A673 (cell line): ENCODE data around the gene SYNPO. TPM values are rescaled to one million over a fixed set of nuclear protein-coding genes. Genes with fewer than 3 reads are reported as not detected.

Experiments
- BruUV-seq: library from RNA; stranded (reverse); fragments of 400-500 nt; replicated peaks from 2 replicates; lab custom pipeline; 2021; lab: Mats Ljungman, UMichigan
- CTCF ChIA-PET: fragments of 300-600 bp; sonication (Branson Sonifier 250); formaldehyde crosslinking; loops from one replicate; lab custom pipeline; 2022; ENCODE audit warnings: antibody characterized with exemption; lab: Charles Lee
- POLR2A ChIA-PET: fragments of 300-600 bp; sonication (Branson Sonifier 250); formaldehyde crosslinking; loops from one replicate; lab custom pipeline; 2022; ENCODE audit warnings: antibody characterized with exemption; ENCODE audit not compliant: low non-redundant PET; lab: Charles Lee
- DNase-seq: peaks from one replicate; pipeline ENCODE4 v3.0.0-alpha.2; 2015; ENCODE audit warnings: low spot score
- H3K27ac ChIP-seq: fragments of 200-600 bp; sonication (generic); 2 replicates; pipeline ENCODE4 v1.5.1; 2016; ENCODE audit warnings: mixed run types, low read depth, mild to moderate bottlenecking, mixed read lengths, antibody characterized with exemption, low read length; ENCODE audit not compliant: poor library complexity, severe bottlenecking
- H3K27me3 ChIP-seq: fragments of 200-600 bp; sonication (generic); replicated peaks from 2 replicates; pipeline ENCODE4 v1.6.1; 2017; ENCODE audit warnings: mixed run types, low read depth, mild to moderate bottlenecking, mixed read lengths, antibody characterized with exemption, low read length; ENCODE audit not compliant: insufficient read depth, poor library complexity
- H3K36me3 ChIP-seq: fragments of 200-600 bp; sonication (generic); 2 replicates; pipeline ENCODE4 v1.6.1; 2016; ENCODE audit warnings: mixed run types, mild to moderate bottlenecking, mixed read lengths, antibody characterized with exemption, low read length; ENCODE audit not compliant: insufficient read depth, poor library complexity, severe bottlenecking
- H3K4me1 ChIP-seq: fragments of 200-600 bp; sonication (generic); 2 replicates; pipeline ENCODE4 v1.6.1; 2017; ENCODE audit warnings: mixed run types, mild to moderate bottlenecking, mixed read lengths, antibody characterized with exemption, low read length; ENCODE audit not compliant: insufficient read depth, poor library complexity, severe bottlenecking
- H3K4me3 ChIP-seq: fragments of 200-600 bp; sonication (generic); 2 replicates; pipeline ENCODE4 v1.5.1; 2016; ENCODE audit warnings: low read depth, mixed run types, mild to moderate bottlenecking, mixed read lengths, low read length; ENCODE audit not compliant: poor library complexity, severe bottlenecking
- H3K9me3 ChIP-seq: fragments of 200-600 bp; sonication (generic); 2 replicates; pipeline ENCODE4 v1.6.1; 2016; ENCODE audit warnings: mixed run types, low read depth, mild to moderate bottlenecking, mixed read lengths, antibody characterized with exemption, low read length; ENCODE audit not compliant: poor library complexity, severe bottlenecking
- CTCF ChIP-seq: fragments of 300-800, 200-600 bp; sonication (generic); conservative IDR thresholded peaks from 2 replicates; pipeline ENCODE4 v1.5.1; 2017; ENCODE audit warnings: low read depth, mild to moderate bottlenecking, antibody characterized with exemption, low read length, moderate library complexity, mixed read lengths
- EZH2 ChIP-seq: fragments of 200-600 bp; sonication (generic); IDR thresholded peaks from 2 replicates; pipeline ENCODE4 v1.6.1; 2017; ENCODE audit warnings: borderline replicate concordance, low read depth, mild to moderate bottlenecking, mixed read lengths, antibody characterized with exemption, low read length; ENCODE audit not compliant: poor library complexity, severe bottlenecking
- intact Hi-C: fragments of 100-400 bp; cut with micrococcal nuclease; formaldehyde crosslinking; loops from one replicate; pipeline ENCODE4 v1.10.0; 2022; ENCODE audit not compliant: unreplicated experiment
- total RNA-seq: library from RNA; stranded (reverse); gene quantifications from 2 replicates; pipeline ENCODE4 v1.2.3, GENCODE V29; 2021

SYNPO gene
- total RNA-seq, 1 experiment from 2014 or later = 7.6 TPM

- POLR2A ChIA-PET = interaction anchor here (0.6 kb wide), 1 partner anchor 17 kb away, joined by 3 read pairs; no protein-coding TSS in a partner anchor
- no TSS peak for BruUV-seq
- CTCF ChIA-PET = no interaction called here
- H3K27me3 ChIP-seq = no peaks in the 10 kb centered on the region
- H3K27ac ChIP-seq = peak overlapping the region; percentile 8
- peaks cover 76% of the 10 kb centered on the region for H3K4me1 ChIP-seq
- DNase-seq = no peak
- no peak overlapping the region for H3K4me3 ChIP-seq
- intact Hi-C loops = no loop called here
- TF ChIP-seq CTCF (no peak), EZH2 (no peak)
- no peaks in the 10 kb centered on the region for H3K36me3 ChIP-seq
- H3K9me3 ChIP-seq = no peaks in the 10 kb centered on the region
These were observed 17.1 kb upstream of the SYNPO start for GRCh38 chr5:150623152-150623877.

DNA sequence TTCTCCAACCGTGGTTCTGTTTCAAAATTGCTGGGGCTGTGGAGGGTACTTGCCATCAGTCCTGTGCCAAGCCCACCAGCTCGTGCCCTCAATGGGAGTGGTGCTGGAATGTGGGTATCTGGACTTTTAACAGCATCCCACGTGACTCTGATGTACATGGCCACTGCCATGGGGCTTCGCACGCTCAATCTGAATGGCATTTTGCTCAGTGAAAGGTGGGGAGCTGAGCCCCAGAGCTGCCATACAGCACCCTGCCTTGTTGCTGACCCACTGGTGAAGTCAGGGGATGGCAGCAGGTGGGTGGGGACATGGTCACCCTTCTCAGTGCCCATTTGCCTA, 16.6 kb upstream of the SYNPO start:
- DNase-seq = no peak
- ChIA-PET POLR2A (no interaction called here), CTCF (no interaction called here)
- intact Hi-C loops = no loop called here
- H3K9me3 ChIP-seq = no peaks in the 10 kb centered on the region
- H3K4me1 ChIP-seq = peaks cover 71% of the 10 kb centered on the region
- H3K27me3 ChIP-seq = no peaks in the 10 kb centered on the region
- TF ChIP-seq CTCF (no peak), EZH2 (no peak)
- no TSS peak for BruUV-seq
- no peak overlapping the region for H3K27ac ChIP-seq
- no peak overlapping the region for H3K4me3 ChIP-seq
- H3K36me3 ChIP-seq = no peaks in the 10 kb centered on the region

- no TSS peak for BruUV-seq
- H3K4me3 ChIP-seq = peak overlapping the region; percentile 62
- H3K27me3 ChIP-seq = no peaks in the 10 kb centered on the region
- no peak overlapping the region for H3K27ac ChIP-seq
- H3K9me3 ChIP-seq = no peaks in the 10 kb centered on the region
- intact Hi-C loops = no loop called here
- peaks cover 64% of the 10 kb centered on the region for H3K4me1 ChIP-seq
- H3K36me3 ChIP-seq = no peaks in the 10 kb centered on the region
- DNase-seq = peak; percentile 57
- ChIA-PET CTCF (no interaction called here), POLR2A (no interaction called here)
- TF ChIP-seq EZH2 (no peak), CTCF (no peak)
These were observed 15.9 kb upstream of the SYNPO start for GRCh38 chr5:150624334-150625163.
